Right cardiac atrium (tissue), 5 donors: ENCODE results near the gene TCEAL3. TPM values are rescaled to one million over a fixed set of nuclear protein-coding genes. Genes with fewer than 3 reads are reported as not detected.
"Not testable (repeated sequence)": the region's sequence is repeated elsewhere in the genome, so short reads cannot be mapped to it uniquely, and the experiment has no call there.

Experiments
- ATAC-seq, 2 donors: fragments of 200-7000 bp; cut with Tn5 transposase; one replicate each; pipeline versions ENCODE4 v1.8.0 to v1.9.1; 2020; ENCODE audit warnings: moderate library complexity in 2 of 2, mild to moderate bottlenecking in 1 of 2
- DNase-seq, 3 donors: peaks; one replicate each; pipeline ENCODE4 v3.0.0-alpha.2; 2020
- H3K27ac ChIP-seq: one replicate; pipeline ENCODE4 v1.5.1; 2013; ENCODE audit warnings: mild to moderate bottlenecking, low read length, control low read depth, moderate library complexity
- H3K27me3 ChIP-seq: one replicate; pipeline ENCODE4 v1.6.1; 2013; ENCODE audit not compliant: control insufficient read depth, insufficient read depth
- H3K4me1 ChIP-seq: one replicate; pipeline ENCODE4 v1.6.1; 2013; ENCODE audit warnings: low read length; ENCODE audit not compliant: control insufficient read depth, insufficient read depth
- H3K4me3 ChIP-seq: one replicate; pipeline ENCODE4 v1.5.1; 2013; ENCODE audit warnings: low read length, control low read depth
- H3K9me3 ChIP-seq: one replicate; pipeline ENCODE4 v1.6.1; 2013; ENCODE audit warnings: low read length; ENCODE audit not compliant: control insufficient read depth
- WGBS: extraction: QIAGEN DNeasy Blood & Tissue Kit; methylation state at CpG from one replicate; pipeline ENCODE4 v1.1.7; 2013; 5-methylcytosine and 5-hydroxymethylcytosine counted together
- intact Hi-C, 4 donors: fragments of 100-400 bp; cut with DNase I; formaldehyde crosslinking; loops; one replicate each; pipeline versions ENCODE4 v1.11.0 to v1.14.0; 2022 to 2023
- polyA plus RNA-seq: library from polyadenylated mRNA; stranded (reverse); fragments of 200-250 nt; gene quantifications from one replicate; pipeline ENCODE4 v1.2.3, GENCODE V29; 2013
- total RNA-seq, 4 donors: library from RNA; stranded (reverse); fragmentation: NEBNext Ultra II Directional; extraction: Animal tissue kit (Norgen Biotek cat#: 25700); gene quantifications; one replicate each; pipeline ENCODE4 v1.2.1, GENCODE V29; 2021
- donor health status: healthy with polysubstance abuse.
- donor health status: DM: no; HTN: yes; CAD: no.
- donor health status: DM: no; HTN: no; CAD: no.
- donor health status: DM: no; HTN: yes; CAD: no; lungs with severe emphysema.
- donor health status: DM: yes; HTN: yes; CAD: no.

The TCEAL3 gene
- total and polyA plus RNA-seq, 5 donors, result 35.4 to 71.5 (median 42.7) TPM

- WGBS, result 5% methylated on average over 5 of the region's 5 CpGs
- no peaks in the 10 kb centered on the region for H3K4me1 ChIP-seq
- H3K9me3 ChIP-seq, result no peaks in the 10 kb centered on the region
- no peak for DNase-seq
- peak overlapping the region; percentile 96 for H3K4me3 ChIP-seq
- no peaks in the 10 kb centered on the region for H3K27me3 ChIP-seq
- intact Hi-C loops, result no loop called here
- ATAC-seq, result peak; percentile 71 to 72
- H3K27ac ChIP-seq, result peak overlapping the region; percentile 98
Measured at GRCh38 chrX:103586314-103586646, 21.5 kb upstream of the TCEAL3 start.

- ATAC-seq (no peak), DNase-seq (no peak)
- H3K27ac ChIP-seq, result peak overlapping the region; percentile 98
- intact Hi-C loops, result no loop called here
- WGBS, result 54% methylated on average over 4 of the region's 4 CpGs
- H3K27me3 ChIP-seq, result no peaks in the 10 kb centered on the region
- H3K9me3 ChIP-seq, result no peaks in the 10 kb centered on the region
- no peaks in the 10 kb centered on the region for H3K4me1 ChIP-seq
- peak overlapping the region; percentile 96 for H3K4me3 ChIP-seq
Measured at GRCh38 chrX:103586659-103587058, 21.1 kb upstream of the TCEAL3 start.

- not testable (repeated sequence) for ATAC-seq, DNase-seq
Measured at GRCh38 chrX:103592295-103592694, 15.5 kb upstream of the TCEAL3 start.

GRCh38 chrX:103595202-103595601 lies 12.6 kb upstream of the TCEAL3 start:
- H3K9me3 ChIP-seq, ATAC-seq, H3K4me3 ChIP-seq, DNase-seq, intact Hi-C loops, H3K27me3 ChIP-seq, H3K27ac ChIP-seq, H3K4me1 ChIP-seq: not testable (repeated sequence)
- WGBS, result 98% methylated on average over 6 of the region's 6 CpGs

More at GRCh38 chrX:103592295-103592694, 15.5 kb upstream of the TCEAL3 start:
- H3K27me3 ChIP-seq, H3K4me3 ChIP-seq, H3K27ac ChIP-seq, intact Hi-C loops, H3K9me3 ChIP-seq, H3K4me1 ChIP-seq: not testable (repeated sequence)
- 100% methylated on average over 1 of the region's 1 CpG for WGBS

- peak in 2 of 3 donors; percentile 23 to 62 for DNase-seq
- Histone ChIP-seq H3K4me1 (peaks cover 2% of the 10 kb centered on the region), H3K27me3 (no peaks in the 10 kb centered on the region), H3K4me3 (peak overlapping the region; percentile 96), H3K27ac (peak overlapping the region; percentile 99), H3K9me3 (no peaks in the 10 kb centered on the region)
- 8% methylated on average over 21 of the region's 21 CpGs for WGBS
- ATAC-seq, result peak; percentile 49 to 56
- intact Hi-C loops, result no loop called here
Measured at GRCh38 chrX:103608306-103608963, 672 bp downstream of the TCEAL3 start.

GRCh38 chrX:103610282-103610681 lies 2.5 kb downstream of the TCEAL3 start:
- WGBS, result 81% methylated on average over 1 of the region's 1 CpG
- H3K4me1 ChIP-seq, result peaks cover 2% of the 10 kb centered on the region
- H3K27me3 ChIP-seq, result no peaks in the 10 kb centered on the region
- H3K9me3 ChIP-seq, result no peaks in the 10 kb centered on the region
- ATAC-seq (no peak), DNase-seq (no peak)
- no peak overlapping the region for H3K27ac ChIP-seq
- intact Hi-C loops, result no loop called here
- H3K4me3 ChIP-seq, result no peak overlapping the region

GRCh38 chrX:103613362-103613890 lies 5.7 kb downstream of the TCEAL3 start:
- no peak for DNase-seq
- ATAC-seq, result no peak

GRCh38 chrX:103614999-103615398 lies 7.2 kb downstream of the TCEAL3 start:
- H3K4me1 ChIP-seq, result peaks cover 2% of the 10 kb centered on the region
- H3K27me3 ChIP-seq, result no peaks in the 10 kb centered on the region
- WGBS, result 95% methylated on average over 1 of the region's 1 CpG
- no peaks in the 10 kb centered on the region for H3K9me3 ChIP-seq
- H3K27ac ChIP-seq, result no peak overlapping the region
- ATAC-seq, result no peak
- no peak overlapping the region for H3K4me3 ChIP-seq
- intact Hi-C loops, result no loop called here
- no peak for DNase-seq

More at GRCh38 chrX:103613362-103613890, 5.7 kb downstream of the TCEAL3 start:
- no peaks in the 10 kb centered on the region for H3K27me3 ChIP-seq
- no peak overlapping the region for H3K4me3 ChIP-seq
- no peak overlapping the region for H3K27ac ChIP-seq
- peaks cover 2% of the 10 kb centered on the region for H3K4me1 ChIP-seq
- H3K9me3 ChIP-seq, result no peaks in the 10 kb centered on the region
- intact Hi-C loops, result no loop called here
- 95% methylated on average over 1 of the region's 1 CpG for WGBS

- DNase-seq (no peak), ATAC-seq (no peak)
- Histone ChIP-seq H3K27me3 (no peaks in the 10 kb centered on the region), H3K4me3 (no peak overlapping the region), H3K4me1 (no peaks in the 10 kb centered on the region), H3K27ac (no peak overlapping the region), H3K9me3 (no peaks in the 10 kb centered on the region)
- intact Hi-C loops, result no loop called here
Measured at GRCh38 chrX:103615781-103616371, 8.1 kb downstream of the TCEAL3 start.

- ATAC-seq (no peak), DNase-seq (no peak)
- no peak overlapping the region for H3K27ac ChIP-seq
- no peaks in the 10 kb centered on the region for H3K27me3 ChIP-seq
- H3K9me3 ChIP-seq, result no peaks in the 10 kb centered on the region
- H3K4me1 ChIP-seq, result no peaks in the 10 kb centered on the region
- WGBS, result 38% methylated on average over 1 of the region's 1 CpG
- intact Hi-C loops, result no loop called here
- no peak overlapping the region for H3K4me3 ChIP-seq
Measured at GRCh38 chrX:103616676-103617186, 9.0 kb downstream of the TCEAL3 start.

GRCh38 chrX:103624111-103624510 lies 16.3 kb downstream of the TCEAL3 start:
- H3K27ac ChIP-seq, result no peak overlapping the region

More at GRCh38 chrX:103624111-103624510, 16.3 kb downstream of the TCEAL3 start:
- Histone ChIP-seq H3K4me1 (no peaks in the 10 kb centered on the region), H3K27me3 (no peaks in the 10 kb centered on the region), H3K9me3 (no peaks in the 10 kb centered on the region), H3K4me3 (no peak overlapping the region)
- peak in 1 of 3 donors; percentile 40 for DNase-seq
- 80% methylated on average over 4 of the region's 4 CpGs for WGBS
- ATAC-seq, result no peak
- intact Hi-C loops, result no loop called here
